Measurements from ENCODE around the gene DUS2.
"Not testable (repeated sequence)": the region's sequence is repeated elsewhere in the genome, so short reads cannot be mapped to it uniquely, and the experiment has no call there.

DUS2 gene

GRCh38 chr16:68093816-68094613, 70.9 kb downstream of the DUS2 start:
- no peak for DNase-seq

- no peak for DNase-seq
These were observed 71.5 kb downstream of the DUS2 start for GRCh38 chr16:68094614-68094934.

GRCh38 chr16:68096491-68096890, 73.4 kb downstream of the DUS2 start:
- DNase-seq: no peak

GRCh38 chr16:68097088-68097487, 74.0 kb downstream of the DUS2 start:
- no peak for DNase-seq

GRCh38 chr16:68097895-68098294, 74.8 kb downstream of the DUS2 start:
- no peak for DNase-seq

- DNase-seq: no peak
These were observed 77.4 kb downstream of the DUS2 start for GRCh38 chr16:68100488-68100887.

GRCh38 chr16:68105611-68106010, 82.5 kb downstream of the DUS2 start:
- no peak for DNase-seq

- DNase-seq: not testable (repeated sequence)
These were observed 84.3 kb downstream of the DUS2 start for GRCh38 chr16:68107230-68107928.

- not testable (repeated sequence) for DNase-seq
These were observed 86.1 kb downstream of the DUS2 start for GRCh38 chr16:68109156-68109555.

- DNase-seq: not testable (repeated sequence)
These were observed 87.5 kb downstream of the DUS2 start for GRCh38 chr16:68110611-68111010.

GRCh38 chr16:68111379-68111778, 88.3 kb downstream of the DUS2 start:
- no peak for DNase-seq

GRCh38 chr16:68113059-68113761, 90.1 kb downstream of the DUS2 start:
- DNase-seq: no peak

- no peak for DNase-seq
These were observed 90.7 kb downstream of the DUS2 start for GRCh38 chr16:68113765-68114240.

- not testable (repeated sequence) for DNase-seq
These were observed 91.9 kb downstream of the DUS2 start for GRCh38 chr16:68114939-68115338.

GRCh38 chr16:68115851-68116250, 92.8 kb downstream of the DUS2 start:
- DNase-seq: no peak

- DNase-seq: no peak
These were observed 93.3 kb downstream of the DUS2 start for GRCh38 chr16:68116256-68116867.

GRCh38 chr16:68117884-68118283, 94.8 kb downstream of the DUS2 start:
- no peak for DNase-seq

- DNase-seq: not testable (repeated sequence)
These were observed 95.9 kb downstream of the DUS2 start for GRCh38 chr16:68118954-68119353.

GRCh38 chr16:68120496-68120895, 97.4 kb downstream of the DUS2 start:
- not testable (repeated sequence) for DNase-seq

- no peak for DNase-seq
These were observed 103.3 kb downstream of the DUS2 start for GRCh38 chr16:68126395-68126794.

- DNase-seq: no peak
These were observed 105.7 kb downstream of the DUS2 start for GRCh38 chr16:68128577-68129305.

All from SIG-M5 (cell line).